Measurements from ENCODE around the gene SPTB.

The SPTB gene

DNA sequence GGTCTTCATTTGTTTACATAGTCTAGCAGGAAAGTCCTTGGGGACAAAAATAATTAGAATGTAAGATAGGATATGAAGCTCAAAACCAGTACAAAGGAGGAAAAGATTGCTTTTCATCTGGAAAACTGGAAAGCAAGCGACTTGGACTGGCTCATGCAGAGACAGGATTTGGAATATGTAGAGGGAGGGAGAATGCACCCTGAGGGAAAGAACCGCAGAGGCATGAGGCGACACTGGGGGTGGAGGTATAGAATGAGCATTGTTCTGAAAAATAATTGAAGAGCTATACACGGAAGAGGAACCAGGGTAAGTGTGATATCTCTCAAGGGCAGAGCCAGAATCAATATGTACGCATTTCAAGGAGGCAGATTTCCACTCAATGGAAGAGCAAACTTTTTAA, 90.0 kb downstream of the SPTB start:
- no peak for DNase-seq (ENCODE audit: low read depth in 2 of 2)

DNA sequence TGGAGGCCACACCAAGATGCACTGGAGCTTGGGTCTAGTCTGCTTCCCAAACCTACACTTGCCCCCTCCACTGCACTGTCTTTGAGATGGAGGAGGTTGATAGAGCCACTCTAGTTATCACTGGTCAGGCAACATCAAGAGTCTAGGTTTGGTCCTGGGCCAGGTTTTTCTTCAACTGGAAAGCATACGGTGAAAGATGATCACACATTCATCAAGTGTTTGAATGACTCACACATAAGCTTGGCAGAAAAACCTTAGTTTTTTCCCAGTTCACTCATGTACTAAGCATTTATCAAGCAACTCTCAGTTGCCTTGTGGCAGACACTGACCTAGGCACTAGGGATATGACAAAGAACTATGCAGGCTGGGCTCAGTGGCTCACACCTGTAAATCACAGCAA, 91.0 kb downstream of the SPTB start:
- DNase-seq (ENCODE audit: low read depth in 2 of 2) = peak; percentile 88 to 90

DNA sequence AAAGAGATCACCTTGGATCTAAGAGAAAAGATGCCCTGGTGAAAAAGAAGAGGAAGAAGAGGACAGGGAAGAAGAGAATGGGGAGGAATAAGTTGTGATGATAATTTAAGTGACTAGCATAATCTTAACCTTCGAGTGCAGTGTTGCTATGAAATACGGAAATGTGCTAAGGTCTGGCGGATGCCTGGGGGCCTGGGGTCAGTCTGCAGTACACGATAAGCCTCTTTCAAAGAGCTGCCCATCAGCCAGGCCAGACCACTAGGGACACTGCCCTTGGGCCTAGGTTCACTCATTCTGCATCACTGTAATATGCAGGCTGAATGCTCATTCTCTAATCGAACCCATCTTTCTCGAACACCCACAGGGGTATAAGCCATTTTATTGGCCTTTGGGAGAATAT, 92.1 kb downstream of the SPTB start:
- no peak for DNase-seq (ENCODE audit: low read depth in 2 of 2)

DNA sequence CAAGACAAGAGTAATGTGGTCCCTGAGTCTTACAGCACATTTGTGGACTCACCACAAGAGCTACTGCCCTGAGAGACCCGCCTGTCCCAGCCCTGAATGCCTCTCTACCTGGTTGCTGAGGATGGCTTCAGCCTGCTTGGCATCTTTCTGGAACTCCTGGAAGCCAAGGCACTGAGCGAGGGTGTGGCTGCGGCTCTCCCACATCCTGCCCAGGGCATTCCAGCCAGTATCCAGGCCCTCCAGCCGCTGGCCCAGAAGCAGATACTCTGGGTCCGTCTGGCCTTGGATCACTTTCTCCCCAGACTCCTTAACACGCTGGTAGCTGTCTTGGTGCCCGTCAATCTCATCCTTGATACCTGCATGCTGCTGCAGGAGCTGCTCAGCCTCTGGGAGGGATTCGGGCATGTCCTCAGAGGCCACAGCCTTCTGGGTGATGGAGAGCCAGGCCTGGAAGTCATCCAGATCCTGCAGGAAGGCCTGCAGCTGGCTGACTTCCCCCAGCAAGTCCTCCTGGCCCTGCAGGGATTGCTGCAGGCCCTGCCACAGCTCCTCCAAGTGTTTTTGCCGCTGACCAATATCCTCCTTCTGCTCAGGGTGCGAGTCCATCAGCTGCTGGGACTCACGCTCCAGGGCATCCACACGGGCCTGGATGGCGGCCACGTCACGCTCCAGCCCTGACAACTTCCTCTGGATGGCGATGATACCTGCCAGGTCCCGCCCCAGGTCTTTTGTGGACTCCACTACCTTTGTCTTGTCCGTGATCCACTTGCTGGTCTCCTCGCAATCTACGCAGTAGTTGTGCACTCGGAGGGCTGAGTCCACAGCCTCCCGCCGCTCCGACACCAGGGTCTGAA, 93.2 kb downstream of the SPTB start:
- DNase-seq (ENCODE audit: low read depth in 2 of 2) = no peak

DNA sequence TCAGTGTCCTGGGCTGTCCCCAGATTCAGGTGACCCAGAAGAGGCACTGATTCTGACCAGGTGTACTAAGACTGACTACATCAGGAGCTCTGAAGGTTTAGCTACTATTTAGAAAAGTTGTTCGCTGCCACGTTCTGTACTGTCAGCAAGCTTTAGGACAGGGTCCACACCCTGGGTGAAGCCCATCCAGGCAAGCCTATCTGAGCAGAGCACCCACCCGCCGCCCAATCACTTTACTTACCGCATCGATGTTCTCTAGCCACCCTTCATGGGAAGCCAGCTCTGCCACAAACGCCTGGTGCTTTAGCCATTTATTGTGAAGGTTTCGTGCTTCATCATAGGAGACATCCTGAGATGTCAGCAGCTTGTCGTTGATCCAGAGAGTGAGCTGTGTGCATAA, 95.7 kb downstream of the SPTB start:
- DNase-seq (ENCODE audit: low read depth in 2 of 2) = no peak

DNA sequence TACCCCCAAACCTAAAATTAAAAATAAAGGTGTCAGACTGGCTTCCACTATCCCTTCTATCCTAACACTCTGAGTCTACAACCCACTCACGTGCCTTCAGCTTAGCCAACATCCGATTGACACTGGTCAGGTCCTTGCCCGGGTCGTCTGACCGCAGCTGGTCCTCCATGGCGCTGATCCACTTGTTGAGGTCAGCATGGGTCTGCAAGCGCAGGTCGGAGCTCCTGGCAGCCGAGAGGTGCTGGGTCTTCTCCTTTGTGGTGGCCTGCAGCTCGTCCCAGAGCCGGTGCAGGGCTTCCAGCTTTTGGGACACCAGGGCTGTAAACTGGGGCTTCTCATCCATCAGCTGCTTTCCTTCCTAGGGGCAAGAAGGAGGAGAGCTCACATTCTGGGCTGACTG, 97.5 kb downstream of the SPTB start:
- DNase-seq (ENCODE audit: low read depth in 2 of 2) = no peak

DNA sequence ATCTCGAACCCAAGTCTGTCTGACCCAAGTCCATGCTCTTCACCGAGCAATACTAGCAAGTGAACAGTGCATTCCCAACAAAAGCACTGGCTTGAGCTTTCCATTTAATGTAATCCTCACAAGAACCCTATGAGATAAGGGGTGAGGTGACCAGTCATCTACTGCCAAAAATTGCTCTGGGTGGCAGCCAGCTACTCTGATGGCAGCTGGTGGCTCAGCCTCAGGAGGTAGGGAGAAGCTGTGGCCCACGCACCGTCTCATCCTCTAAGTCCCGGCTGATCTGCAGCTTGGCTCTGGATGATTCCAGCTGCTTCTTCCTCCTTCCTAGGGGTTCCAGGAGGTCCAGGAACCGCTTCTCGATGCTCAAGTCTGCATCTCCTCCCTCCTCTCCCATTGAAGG, 100.2 kb downstream of the SPTB start:
- no peak for DNase-seq (ENCODE audit: low read depth in 2 of 2)

DNA sequence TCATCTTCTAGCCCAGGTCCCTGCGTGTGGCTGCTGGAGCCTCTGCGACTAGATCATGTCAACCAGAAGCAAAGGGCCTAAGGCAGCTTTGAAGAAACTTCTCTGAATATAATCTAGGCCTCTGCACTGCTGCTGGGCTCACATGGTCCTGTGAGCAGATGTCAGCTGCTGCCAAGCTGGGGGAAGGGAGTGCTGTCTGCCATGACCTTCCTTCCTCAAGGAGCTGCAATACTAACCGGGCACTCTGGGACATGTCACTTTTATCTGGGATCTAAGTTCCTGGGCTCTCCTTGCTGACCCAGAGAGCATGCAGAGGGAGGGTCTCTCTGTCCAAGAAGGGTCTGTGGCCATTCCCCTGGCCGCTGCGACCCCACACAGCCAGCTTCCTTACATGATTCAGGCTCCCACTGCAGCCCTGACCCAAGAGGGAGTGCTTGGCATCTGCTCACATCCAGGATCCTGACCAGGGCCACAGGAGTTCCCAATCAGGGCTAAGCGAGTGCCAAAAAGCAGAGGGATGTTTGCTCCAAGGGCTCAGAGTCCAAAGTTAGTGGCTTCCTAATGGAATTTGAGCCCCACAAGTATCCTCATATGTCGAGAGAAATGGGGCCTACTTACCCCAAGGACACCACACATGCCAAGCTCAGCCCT, 101.5 kb downstream of the SPTB start:
- no peak for DNase-seq (ENCODE audit: low read depth in 2 of 2)

DNA sequence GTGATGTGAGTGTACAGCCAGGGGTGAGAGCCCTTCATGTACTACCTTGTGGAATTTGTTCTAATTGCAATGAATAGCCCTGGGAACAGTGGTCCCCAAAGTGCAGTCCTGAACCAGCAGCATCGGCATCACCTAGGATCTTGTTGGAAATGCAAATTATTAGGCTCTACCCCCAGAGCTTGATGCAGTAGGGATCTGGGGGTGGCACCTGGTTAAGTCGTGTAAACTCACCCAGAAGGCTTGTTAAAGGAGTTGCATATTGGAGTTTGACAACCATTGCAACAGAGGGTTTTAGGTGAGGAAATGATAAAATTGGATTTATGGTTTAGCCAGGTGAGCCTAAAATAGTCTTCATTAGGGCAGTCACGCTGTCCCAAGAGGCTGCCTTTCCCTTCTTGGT, 102.2 kb downstream of the SPTB start:
- no peak for DNase-seq (ENCODE audit: low read depth in 2 of 2)

DNA sequence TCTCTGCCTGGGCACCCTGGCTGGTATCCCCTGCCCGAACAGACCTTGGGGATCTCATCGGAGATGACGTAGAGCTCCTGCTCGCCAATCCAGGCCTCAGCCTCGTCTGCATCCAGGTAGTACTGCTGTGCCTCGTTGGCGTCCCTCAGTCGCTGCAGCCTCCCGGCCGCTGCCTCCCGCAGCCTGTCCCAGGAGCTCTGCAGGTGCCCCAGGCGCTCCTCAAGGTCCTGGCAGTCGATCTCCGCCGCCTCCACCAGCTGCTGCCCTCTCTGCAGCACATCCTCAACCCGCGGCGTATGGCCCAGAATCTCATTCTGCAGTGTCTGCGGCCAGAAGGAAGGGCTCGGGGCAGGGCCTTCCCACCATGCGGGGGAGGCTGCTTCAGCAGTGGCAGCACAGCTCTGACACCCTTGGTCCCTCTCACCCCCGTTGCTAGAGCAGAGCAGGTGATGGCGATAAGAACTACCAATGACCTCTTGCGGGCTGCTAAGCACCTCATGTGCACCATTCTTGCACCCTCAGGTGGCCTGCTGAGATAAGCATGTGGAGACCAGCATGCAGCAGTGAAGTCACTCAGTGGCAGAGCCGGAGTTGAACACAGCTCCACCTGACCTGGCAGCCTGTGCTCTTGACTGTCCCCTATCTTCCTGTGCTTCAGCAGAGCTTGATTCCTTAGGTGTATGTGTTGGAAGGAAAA, 104.5 kb downstream of the SPTB start:
- DNase-seq (ENCODE audit: low read depth in 2 of 2) = no peak

DNA sequence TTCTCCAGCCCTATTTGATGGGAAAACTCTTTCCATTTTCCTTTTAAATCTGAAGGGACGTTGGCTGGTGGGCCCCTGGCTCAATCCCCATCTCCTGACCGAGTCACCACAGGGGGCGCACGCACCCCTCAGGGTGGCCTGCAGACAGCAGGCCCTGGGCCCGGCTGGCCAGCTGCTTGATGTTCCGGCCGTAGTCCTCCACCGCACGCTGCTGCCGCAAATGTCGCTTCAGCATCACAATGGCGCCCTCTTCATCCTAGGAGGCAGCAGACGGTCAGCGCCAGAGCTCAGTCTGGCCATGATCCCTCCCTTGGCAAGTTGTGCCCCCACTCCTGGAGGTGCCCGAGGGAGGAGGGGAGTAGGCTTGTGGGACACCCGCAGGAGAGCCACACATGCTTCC, 105.4 kb downstream of the SPTB start:
- DNase-seq (ENCODE audit: low read depth in 2 of 2) = no peak

DNA sequence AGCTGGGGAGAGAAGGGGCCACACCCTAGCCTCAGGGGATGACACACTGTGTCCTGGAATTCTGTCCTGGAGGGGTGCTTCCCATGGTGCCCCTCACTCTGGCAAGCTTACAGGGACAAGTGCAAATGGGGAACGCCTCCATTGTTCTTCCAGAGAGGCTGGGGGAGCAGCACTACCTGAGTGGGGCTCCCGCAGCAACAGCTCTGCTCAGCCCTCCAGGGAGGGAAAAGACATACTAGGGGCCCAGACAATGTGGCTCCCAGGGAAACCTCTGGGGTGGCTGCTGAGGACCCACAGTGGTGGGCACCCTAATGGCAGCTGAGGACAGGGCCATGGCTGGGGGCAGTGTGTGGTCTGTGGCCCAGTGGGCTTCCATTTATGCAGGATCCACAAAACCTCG, 106.1 kb downstream of the SPTB start:
- DNase-seq (ENCODE audit: low read depth in 2 of 2) = no peak

DNA sequence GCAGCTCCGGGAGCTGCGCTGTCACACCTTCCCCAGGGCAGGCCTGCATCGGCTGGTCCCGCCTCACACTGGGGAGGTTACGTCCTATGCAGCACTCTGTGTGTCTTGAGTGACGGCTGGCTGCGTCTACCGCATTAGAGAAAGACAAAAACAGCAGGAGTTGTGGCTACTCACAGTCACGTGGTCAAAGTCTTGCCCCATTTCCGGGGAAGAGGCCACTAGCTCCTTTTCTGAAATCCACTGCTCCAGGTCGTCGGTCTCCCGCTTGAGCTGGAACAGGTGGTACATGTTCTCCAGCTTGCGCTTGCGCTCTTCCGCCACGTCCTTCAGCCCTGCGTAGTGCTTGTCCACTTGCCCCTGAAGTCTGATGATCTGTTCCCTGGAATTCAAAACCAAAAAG, 106.7 kb downstream of the SPTB start:
- DNase-seq (ENCODE audit: low read depth in 2 of 2) = no peak

DNA sequence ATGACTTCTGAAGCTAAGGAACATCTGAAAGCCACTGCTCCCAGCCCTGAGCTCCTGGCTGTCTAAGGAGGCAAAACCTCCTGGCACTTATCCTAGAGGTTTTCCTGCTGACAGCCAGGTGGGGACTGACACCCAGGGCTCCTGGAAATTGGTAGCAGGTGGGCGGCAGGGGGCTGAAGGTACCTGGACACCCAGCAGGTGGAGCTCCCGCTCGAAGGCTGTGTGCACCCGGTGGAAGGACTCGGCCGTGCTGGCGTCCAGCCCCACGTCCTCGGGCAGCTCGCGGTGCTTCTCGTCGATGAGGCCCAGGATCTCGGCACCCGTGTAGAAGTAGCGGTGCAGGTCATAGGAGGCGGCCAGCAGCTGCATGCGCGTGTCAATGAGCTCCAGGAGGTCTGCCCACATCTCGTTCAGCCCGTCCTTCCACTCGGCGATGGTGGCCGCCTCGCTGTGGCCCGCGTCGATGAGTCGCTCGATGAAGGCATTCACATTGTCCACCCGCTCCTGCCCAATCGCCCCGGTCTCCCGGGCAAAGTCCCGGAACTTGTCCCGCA, 107.2 kb downstream of the SPTB start:
- DNase-seq (ENCODE audit: low read depth in 2 of 2) = no peak

DNA sequence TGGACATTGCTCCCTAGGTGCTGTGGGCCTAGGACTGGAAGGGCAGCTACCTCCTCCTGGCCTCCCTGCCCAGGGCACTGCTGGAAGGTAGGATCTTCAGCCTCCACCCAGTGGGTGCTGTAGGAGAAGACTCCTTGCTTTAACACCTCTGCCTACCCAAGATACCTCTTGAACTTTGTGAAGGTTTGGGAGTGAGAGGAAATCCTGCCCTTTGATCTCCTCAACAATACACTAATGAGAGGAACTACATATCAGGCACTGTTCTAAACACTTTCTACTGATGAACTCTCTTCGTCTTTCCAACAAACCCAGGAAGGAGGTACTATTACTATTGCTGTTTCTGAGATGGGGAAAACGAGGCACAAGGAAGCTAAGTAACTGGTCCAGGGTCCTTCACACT, 108.5 kb downstream of the SPTB start:
- DNase-seq (ENCODE audit: low read depth in 2 of 2) = no peak

DNA sequence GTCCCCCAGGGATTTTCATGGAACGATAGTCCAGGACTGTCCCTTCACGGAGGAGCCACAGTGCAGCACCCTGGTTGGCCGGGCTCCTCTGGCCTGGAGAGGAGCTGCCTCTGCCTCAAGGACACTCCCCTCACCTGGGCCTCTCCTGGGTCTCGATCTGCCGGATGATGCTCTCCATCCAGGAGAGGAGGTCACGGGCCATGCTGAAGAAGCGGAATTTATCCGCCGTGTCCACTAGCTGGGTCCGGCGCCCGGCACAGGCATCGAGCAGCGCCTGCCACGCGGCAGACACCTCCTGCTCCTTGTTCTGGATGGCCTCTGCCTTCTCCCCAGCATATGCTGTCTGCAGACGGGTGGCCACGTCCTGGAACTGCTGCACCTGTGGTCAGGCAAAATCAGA, 109.0 kb downstream of the SPTB start:
- no peak for DNase-seq (ENCODE audit: low read depth in 2 of 2)

DNA sequence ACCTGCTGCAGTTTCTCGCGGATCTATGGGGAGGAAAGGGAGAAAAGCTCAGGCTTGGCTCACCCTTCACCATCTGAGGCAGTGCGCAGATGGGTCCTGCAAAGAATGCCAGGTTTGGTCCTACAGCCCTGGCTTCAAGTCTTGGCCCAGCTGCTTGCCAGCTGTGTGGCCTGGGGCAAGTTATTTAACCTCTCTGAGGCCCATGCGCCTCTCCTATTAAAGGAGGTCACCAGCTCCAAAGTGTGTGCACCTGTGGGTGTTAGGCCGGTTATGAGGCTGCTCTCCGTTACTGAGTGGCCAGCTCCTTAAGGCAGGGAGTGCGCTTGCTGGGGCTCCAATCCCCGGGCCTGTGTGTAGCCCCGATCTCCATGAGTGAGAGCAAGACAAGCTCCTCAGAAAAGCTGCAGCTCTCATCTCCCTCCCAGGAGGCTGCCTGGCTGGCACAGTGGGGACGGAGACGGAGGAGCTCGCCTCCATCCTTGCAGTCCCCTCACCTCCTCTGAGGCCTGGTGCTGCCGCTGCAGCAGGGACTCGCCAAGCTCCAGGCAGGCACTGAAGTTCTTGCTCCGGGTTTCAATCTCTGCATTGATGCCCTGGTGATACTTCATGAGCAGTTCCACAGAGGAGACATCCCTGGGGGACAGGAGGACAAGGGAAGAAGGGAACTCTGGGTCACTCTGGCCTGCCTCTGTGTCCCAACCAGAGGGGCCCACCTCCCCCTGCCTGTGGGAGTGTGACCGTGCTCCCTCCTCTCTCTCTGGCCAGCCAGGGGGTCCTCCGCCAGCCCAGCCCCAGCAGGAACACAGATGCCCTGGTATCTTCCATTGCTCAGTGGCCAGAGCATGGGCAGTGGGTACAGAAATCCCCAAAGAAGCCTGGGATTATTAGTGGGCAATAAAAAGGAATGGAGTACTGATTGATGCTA, 110.3 kb downstream of the SPTB start:
- no peak for DNase-seq (ENCODE audit: low read depth in 2 of 2)

DNA sequence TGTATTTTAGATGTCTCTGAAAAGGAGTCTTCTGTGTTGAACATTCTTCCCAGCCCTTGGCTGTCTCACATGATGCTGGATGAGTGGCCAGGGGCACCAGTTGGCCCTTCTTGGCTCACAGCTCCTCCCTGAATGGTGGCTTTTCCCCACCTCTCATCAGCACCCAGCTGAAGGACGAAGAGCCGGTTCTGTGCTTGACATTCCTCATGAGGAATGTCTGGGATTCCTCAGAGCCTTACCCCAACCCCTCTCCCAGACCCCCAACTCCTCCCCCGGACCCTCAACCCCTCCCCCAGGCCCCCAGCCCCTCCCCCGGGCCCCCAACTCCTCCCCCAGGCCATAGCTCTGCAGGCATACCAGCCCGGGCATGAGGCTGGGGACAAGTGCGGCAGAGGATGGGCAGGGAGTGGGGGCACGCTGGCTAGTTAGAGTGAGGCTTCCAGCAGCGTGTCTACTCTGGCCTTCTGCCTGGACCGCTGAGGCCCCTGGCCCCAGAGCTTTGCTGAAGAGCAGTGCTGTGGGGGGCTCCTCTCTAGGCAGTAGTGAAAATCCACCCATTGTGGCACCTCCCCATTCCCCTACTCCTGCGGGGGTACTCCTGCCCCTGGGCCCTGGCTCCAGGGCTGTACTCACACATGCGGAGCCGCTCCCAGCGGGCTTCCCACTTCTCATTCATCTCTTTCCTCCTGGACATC, 111.2 kb downstream of the SPTB start:
- no peak for DNase-seq (ENCODE audit: low read depth in 2 of 2)

DNA sequence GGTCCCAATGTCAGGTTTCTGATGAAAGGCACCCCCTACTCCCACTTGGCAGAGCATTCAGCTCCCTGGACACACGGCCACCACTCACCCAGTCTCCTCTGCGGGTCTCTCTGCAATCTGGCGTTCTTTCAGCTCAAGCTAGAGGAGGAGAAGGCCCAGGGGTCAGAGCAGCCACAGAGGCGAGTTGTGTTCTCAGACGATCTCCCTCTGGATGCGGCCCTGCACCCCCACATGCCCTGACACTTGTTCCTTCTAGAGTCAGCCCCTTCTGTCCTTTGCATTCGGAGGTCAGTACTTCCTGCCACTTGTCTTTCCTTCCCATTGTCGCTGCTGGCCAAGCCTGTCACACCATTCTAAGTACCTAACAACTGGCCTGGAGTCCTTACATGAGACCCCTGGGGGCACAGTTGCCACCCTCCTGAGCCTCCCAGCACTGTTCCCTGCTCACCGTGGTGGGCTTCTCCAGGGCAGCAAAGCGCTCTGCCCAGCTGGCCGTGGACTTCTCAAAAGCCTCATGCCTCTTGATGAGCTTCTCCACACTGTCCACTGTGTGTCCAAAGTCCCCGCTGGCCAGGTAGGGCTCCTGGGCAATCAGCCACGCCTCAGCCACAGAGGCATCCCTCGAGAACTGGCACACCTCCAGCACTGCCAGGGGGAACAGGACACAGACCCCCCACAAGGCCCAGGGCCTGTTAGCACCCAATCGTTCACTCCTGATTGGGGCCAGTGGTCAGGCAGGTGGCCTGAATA, 112.3 kb downstream of the SPTB start:
- no peak for DNase-seq (ENCODE audit: low read depth in 2 of 2)

Measured in fibroblast of skin of left biceps (primary cell).